Measurements from ENCODE around the gene TMCC1. TPM values are rescaled to one million over a fixed set of nuclear protein-coding genes. Genes with fewer than 3 reads are reported as not detected.

Gene TMCC1
- total and polyA plus RNA-seq, 12 donors = 5.3 to 36.0 (median 27.2) TPM

- WGBS, 2 donors = 74 to 85% methylated on average over 5 of the region's 5 CpGs
- intact Hi-C loops (cut with DNase I) = no loop called here
- no peak for ATAC-seq
These were observed 25.9 kb downstream of the TMCC1 start for GRCh38 chr3:129867506-129868124.

DNA sequence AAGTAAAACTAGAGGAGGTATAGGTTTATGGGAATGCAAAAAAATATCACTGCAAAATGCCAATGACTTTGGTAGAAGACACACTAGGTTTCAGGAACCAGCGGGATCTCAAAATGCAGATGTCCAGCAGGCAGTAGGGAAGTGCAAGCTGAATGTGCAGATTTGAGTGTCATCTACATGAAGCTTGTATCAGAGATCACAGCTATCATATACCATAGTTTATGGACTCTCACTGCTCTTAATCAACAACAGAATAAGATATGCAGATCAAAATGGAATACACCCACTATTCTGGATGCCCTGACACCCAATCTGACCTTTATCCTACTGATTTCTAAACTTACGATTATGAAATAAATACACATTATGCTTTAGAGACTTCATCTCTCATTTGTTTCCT, 27.7 kb downstream of the TMCC1 start:
- no peak overlapping the region for H3K27ac ChIP-seq
- H3K4me1 ChIP-seq = peaks cover 0 to 17% (median 7%) of the 10 kb centered on the region in 9 donors
- intact Hi-C loops (cut with DNase I) = no loop called here
- no peaks in the 10 kb centered on the region for H3K9me3 ChIP-seq
- 90 to 95% methylated on average over 2 of the region's 2 CpGs for WGBS, 2 donors
- no peak for TF ChIP-seq CTCF (IDR thresholded peaks at IDR 0.05)
- H3K36me3 ChIP-seq = peaks cover 0 to 36% (median 0%) of the 10 kb centered on the region in 9 donors
- H3K27me3 ChIP-seq = no peaks in the 10 kb centered on the region
- ATAC-seq (no peak), DNase-seq (no peak)
- H3K4me3 ChIP-seq = no peak overlapping the region

More at GRCh38 chr3:129867506-129868124, 25.9 kb downstream of the TMCC1 start:
- Histone ChIP-seq H3K27ac (no peak overlapping the region), H3K4me1 (peaks cover 0 to 17% (median 7%) of the 10 kb centered on the region in 9 donors), H3K27me3 (no peaks in the 10 kb centered on the region), H3K36me3 (peaks cover 0 to 37% (median 0%) of the 10 kb centered on the region in 9 donors), H3K9me3 (no peaks in the 10 kb centered on the region), H3K4me3 (no peak overlapping the region)
- no peak for TF ChIP-seq CTCF (IDR thresholded peaks at IDR 0.05)
- no peak for DNase-seq

- H3K4me3 ChIP-seq = no peak overlapping the region
- H3K4me1 ChIP-seq = peaks cover 0 to 17% (median 7%) of the 10 kb centered on the region in 9 donors
- DNase-seq (no peak), ATAC-seq (no peak)
- H3K36me3 ChIP-seq = peaks cover 0 to 37% (median 0%) of the 10 kb centered on the region in 9 donors
- H3K27ac ChIP-seq = no peak overlapping the region
- no peaks in the 10 kb centered on the region for H3K27me3 ChIP-seq
- 88 to 90% methylated on average over 1 of the region's 1 CpG for WGBS, 2 donors
- H3K9me3 ChIP-seq = no peaks in the 10 kb centered on the region
- intact Hi-C loops (cut with DNase I) = no loop called here
- TF ChIP-seq CTCF (IDR thresholded peaks at IDR 0.05) = no peak
These were observed 29.0 kb downstream of the TMCC1 start for GRCh38 chr3:129864519-129864918.

DNA sequence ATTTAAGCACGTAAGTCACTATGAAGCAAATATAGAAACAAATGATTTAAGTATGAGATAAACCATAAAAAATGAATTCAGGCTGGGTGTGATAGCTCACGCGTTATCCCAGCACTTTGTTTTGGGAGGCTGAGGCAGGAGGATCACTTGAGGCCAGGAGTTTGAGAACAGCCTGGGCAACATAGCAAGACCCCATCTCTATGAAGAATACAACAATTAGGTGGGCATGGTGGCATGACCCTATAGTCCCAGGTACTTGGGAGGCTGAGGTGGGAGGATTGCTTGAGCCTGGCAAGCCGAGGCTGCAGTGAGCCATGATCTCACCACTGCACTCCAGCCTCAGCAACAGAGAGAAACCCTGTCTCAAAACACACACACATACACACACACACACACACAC, 34.2 kb downstream of the TMCC1 start:
- no peak overlapping the region for H3K4me3 ChIP-seq
- ATAC-seq (no peak), DNase-seq (no peak)
- 98 to 99% methylated on average over 4 of the region's 4 CpGs for WGBS, 2 donors
- peaks cover 3 to 35% (median 22%) of the 10 kb centered on the region in 9 donors for H3K4me1 ChIP-seq
- peaks cover 0 to 29% (median 0%) of the 10 kb centered on the region in 9 donors for H3K36me3 ChIP-seq
- intact Hi-C loops (cut with DNase I) = no loop called here
- no peaks in the 10 kb centered on the region for H3K27me3 ChIP-seq
- no peaks in the 10 kb centered on the region for H3K9me3 ChIP-seq
- no peak overlapping the region for H3K27ac ChIP-seq
- TF ChIP-seq CTCF (IDR thresholded peaks at IDR 0.05) = no peak
